ENCODE data around the gene RPS19BP1.

DNA sequence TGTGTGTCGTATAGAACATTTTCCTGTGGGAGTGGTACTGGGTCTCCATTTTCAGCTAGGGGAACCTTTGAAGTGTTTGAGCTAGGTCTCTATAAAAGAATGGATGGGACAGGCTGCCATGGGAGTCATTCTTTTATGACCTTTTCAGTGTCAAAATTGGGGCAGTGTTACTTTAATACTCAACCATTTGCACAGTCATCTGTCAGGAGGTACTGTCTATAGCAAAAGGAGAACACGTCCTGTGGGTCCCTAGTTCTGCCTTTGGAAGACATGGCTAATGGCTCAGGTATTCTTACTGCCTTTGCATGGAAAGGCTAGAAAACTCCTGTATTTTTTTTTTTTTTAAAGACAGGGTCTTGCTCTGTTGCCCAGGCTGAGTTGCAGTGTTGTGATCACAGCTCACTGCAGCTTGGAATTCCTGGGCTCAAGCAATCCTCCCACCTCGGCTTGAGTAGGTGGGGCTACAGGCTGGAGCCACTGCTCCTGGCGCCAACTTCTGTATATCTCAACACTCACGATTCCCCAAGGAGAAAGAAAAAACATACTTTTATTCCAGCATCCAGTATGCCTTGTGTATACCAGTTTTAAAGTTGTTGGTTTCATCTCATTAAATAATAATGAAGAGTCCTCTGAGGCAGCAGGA, 14.3 kb downstream of the RPS19BP1 start:
- TF ChIP-seq, protein P1, sequence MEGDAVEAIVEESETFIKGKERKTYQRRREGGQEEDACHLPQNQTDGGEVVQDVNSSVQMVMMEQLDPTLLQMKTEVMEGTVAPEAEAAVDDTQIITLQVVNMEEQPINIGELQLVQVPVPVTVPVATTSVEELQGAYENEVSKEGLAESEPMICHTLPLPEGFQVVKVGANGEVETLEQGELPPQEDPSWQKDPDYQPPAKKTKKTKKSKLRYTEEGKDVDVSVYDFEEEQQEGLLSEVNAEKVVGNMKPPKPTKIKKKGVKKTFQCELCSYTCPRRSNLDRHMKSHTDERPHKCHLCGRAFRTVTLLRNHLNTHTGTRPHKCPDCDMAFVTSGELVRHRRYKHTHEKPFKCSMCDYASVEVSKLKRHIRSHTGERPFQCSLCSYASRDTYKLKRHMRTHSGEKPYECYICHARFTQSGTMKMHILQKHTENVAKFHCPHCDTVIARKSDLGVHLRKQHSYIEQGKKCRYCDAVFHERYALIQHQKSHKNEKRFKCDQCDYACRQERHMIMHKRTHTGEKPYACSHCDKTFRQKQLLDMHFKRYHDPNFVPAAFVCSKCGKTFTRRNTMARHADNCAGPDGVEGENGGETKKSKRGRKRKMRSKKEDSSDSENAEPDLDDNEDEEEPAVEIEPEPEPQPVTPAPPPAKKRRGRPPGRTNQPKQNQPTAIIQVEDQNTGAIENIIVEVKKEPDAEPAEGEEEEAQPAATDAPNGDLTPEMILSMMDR (IDR thresholded peaks at IDR 0.05), result no peak
- TF ChIP-seq EP300 (IDR thresholded peaks at IDR 0.05) (no peak), POLR2A (IDR thresholded peaks at IDR 0.05) (no peak)
